ENCODE results near the gene TNRC6A.

The TNRC6A gene

GRCh38 chr16:24773771-24774427 is 44.4 kb downstream of the TNRC6A start:
- Histone ChIP-seq H3K27ac (no peak overlapping the region), H3K36me3 (ENCODE audit: insufficient read depth) (no peaks in the 10 kb centered on the region; the same call in 1 of the 2 replicates), H2AFZ (ENCODE audit: low read depth) (no peak overlapping the region), H3K4me3 (IDR thresholded peaks at IDR 0.05; ENCODE audit: insufficient read depth, low read depth, low read length) (no peak overlapping the region), H4K20me1 (ENCODE audit: insufficient read depth) (no peaks in the 10 kb centered on the region), H3K9ac (no peak overlapping the region), H3K4me2 (no peak overlapping the region), H3K79me2 (ENCODE audit: insufficient read depth, low read depth) (peaks cover 22% of the 10 kb centered on the region; the same call in 1 of the 2 replicates), H3K4me1 (ENCODE audit: low read depth, poor library complexity, severe bottlenecking) (peaks cover 21% of the 10 kb centered on the region), H3K27me3 (ENCODE audit: insufficient read depth, low read depth) (no peaks in the 10 kb centered on the region)
- no peak for TF ChIP-seq CTCF (conservative IDR thresholded peaks at IDR 0.05; ENCODE audit: low read depth, low read length)

GRCh38 chr16:24774510-24774909 is 45.1 kb downstream of the TNRC6A start:
- Histone ChIP-seq H3K27me3 (ENCODE audit: insufficient read depth, low read depth) (no peaks in the 10 kb centered on the region), H3K4me3 (IDR thresholded peaks at IDR 0.05; ENCODE audit: insufficient read depth, low read depth, low read length) (no peak overlapping the region), H3K36me3 (ENCODE audit: insufficient read depth) (no peaks in the 10 kb centered on the region; the same call in 1 of the 2 replicates), H3K4me1 (ENCODE audit: low read depth, poor library complexity, severe bottlenecking) (peaks cover 19% of the 10 kb centered on the region), H3K27ac (no peak overlapping the region), H3K79me2 (ENCODE audit: insufficient read depth, low read depth) (peaks cover 20% of the 10 kb centered on the region; the same call in 1 of the 2 replicates), H3K9ac (no peak overlapping the region), H2AFZ (ENCODE audit: low read depth) (no peak overlapping the region), H4K20me1 (ENCODE audit: insufficient read depth) (no peaks in the 10 kb centered on the region), H3K4me2 (no peak overlapping the region)
- TF ChIP-seq CTCF (conservative IDR thresholded peaks at IDR 0.05; ENCODE audit: low read depth, low read length), result no peak

- Histone ChIP-seq H3K4me3 (IDR thresholded peaks at IDR 0.05; ENCODE audit: insufficient read depth, low read depth, low read length) (no peak overlapping the region), H3K4me1 (ENCODE audit: low read depth, poor library complexity, severe bottlenecking) (peaks cover 15% of the 10 kb centered on the region), H3K27me3 (ENCODE audit: insufficient read depth, low read depth) (no peaks in the 10 kb centered on the region), H4K20me1 (ENCODE audit: insufficient read depth) (no peaks in the 10 kb centered on the region), H3K4me2 (no peak overlapping the region), H3K36me3 (ENCODE audit: insufficient read depth) (peaks cover 4% of the 10 kb centered on the region; the same call in 1 of the 2 replicates), H3K9ac (no peak overlapping the region), H3K79me2 (ENCODE audit: insufficient read depth, low read depth) (peaks cover 20% of the 10 kb centered on the region; the same call in 1 of the 2 replicates), H2AFZ (ENCODE audit: low read depth) (no peak overlapping the region), H3K27ac (no peak overlapping the region)
- TF ChIP-seq CTCF (conservative IDR thresholded peaks at IDR 0.05; ENCODE audit: low read depth, low read length), result no peak
Measured at GRCh38 chr16:24775455-24775854, 46.0 kb downstream of the TNRC6A start.

GRCh38 chr16:24776501-24777220 is 47.2 kb downstream of the TNRC6A start:
- H3K4me2 ChIP-seq, result no peak overlapping the region
- no peak overlapping the region for H2AFZ ChIP-seq (ENCODE audit: low read depth)
- H4K20me1 ChIP-seq (ENCODE audit: insufficient read depth), result no peaks in the 10 kb centered on the region
- H3K4me3 ChIP-seq (IDR thresholded peaks at IDR 0.05; ENCODE audit: insufficient read depth, low read depth, low read length), result no peak overlapping the region
- H3K36me3 ChIP-seq (ENCODE audit: insufficient read depth), result peaks cover 4% of the 10 kb centered on the region; the same call in 1 of the 2 replicates
- H3K9ac ChIP-seq, result no peak overlapping the region
- peaks cover 20% of the 10 kb centered on the region; the same call in 1 of the 2 replicates for H3K79me2 ChIP-seq (ENCODE audit: insufficient read depth, low read depth)
- H3K4me1 ChIP-seq (ENCODE audit: low read depth, poor library complexity, severe bottlenecking), result peaks cover 3% of the 10 kb centered on the region
- H3K27ac ChIP-seq, result no peak overlapping the region
- no peak for TF ChIP-seq CTCF (conservative IDR thresholded peaks at IDR 0.05; ENCODE audit: low read depth, low read length)
- H3K27me3 ChIP-seq (ENCODE audit: insufficient read depth, low read depth), result no peaks in the 10 kb centered on the region
